HG03064 (cell line): Measurements from ENCODE around the gene SAA1.
A peak's percentile ranks its signal among the peaks of the same experiment; 100 is the strongest.
"Not testable (repeated sequence)": the region's sequence is repeated elsewhere in the genome, so short reads cannot be mapped to it uniquely, and the experiment has no call there.

Experiments used
- ATAC-seq: cut with Tn5 transposase; IDR thresholded peaks from one replicate; pipeline ENCODE4 v1.9.1; 2021; ENCODE audit warnings: low read depth; ENCODE audit not compliant: unreplicated experiment

The SAA1 gene

DNA sequence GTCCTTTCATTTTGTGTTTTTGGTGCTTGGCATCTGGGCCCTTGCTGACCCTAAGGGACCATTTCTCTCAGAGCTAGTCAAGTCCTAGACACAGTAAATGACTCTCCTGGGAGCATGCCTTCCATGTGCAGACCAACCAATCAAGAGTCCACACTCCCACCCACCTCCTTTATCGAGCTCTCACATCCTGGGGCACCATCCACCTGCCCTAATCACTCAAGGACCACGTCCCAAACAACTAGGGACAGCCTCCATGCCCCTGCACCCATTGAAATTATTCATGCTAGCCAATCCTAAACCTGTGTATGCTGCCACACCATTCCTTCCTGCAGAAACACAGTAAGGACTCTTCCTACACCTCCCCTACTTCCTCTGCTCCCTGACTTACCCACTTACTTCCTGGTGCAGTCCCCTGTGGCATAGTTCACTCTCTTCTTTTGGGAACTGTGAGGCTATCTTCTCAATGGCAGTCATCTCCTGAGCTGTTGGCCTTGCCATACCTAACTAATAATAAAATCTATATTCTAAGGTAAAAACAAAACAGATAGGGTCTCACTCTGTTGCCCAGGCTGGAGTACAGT is 11.2 kb upstream of the SAA1 start:
- no peak for ATAC-seq

DNA sequence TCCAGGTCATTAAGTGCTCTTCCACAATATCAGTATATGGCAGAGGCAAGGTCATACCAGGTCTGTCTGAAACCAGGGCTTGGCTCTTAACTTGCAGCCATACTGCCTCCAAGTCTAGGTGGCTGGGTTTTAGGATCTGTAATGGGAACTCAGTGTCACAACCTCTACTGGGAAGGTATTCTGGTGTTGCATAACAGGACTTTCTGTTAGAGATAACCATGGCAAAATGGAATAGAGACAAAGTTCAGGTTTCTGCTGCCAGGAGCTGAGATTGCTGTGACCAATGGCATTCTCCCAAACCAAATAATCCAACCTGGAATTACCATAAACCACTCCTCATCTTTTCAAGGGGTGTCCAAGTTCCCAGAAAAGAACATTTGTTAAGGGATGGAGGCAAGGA is 6.8 kb upstream of the SAA1 start:
- ATAC-seq = no peak

DNA sequence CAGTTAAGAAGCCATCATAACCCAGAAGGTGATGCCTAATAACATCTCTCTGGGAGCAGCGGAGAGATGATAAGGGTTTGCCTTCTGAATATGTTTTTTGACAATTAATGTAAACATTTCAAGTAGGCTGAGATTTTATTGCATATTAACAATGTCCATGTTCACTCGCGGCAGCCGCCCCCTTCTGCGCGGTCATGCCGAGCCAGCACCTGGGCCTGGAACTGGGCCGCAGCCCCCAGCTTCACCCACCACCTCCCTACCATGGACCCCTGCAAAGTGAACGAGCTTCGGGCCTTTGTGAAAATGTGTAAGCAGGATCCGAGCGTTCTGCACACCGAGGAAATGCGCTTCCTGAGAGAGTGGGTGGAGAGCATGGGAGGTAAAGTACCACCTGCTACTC is 4.3 kb upstream of the SAA1 start:
- ATAC-seq = no peak

DNA sequence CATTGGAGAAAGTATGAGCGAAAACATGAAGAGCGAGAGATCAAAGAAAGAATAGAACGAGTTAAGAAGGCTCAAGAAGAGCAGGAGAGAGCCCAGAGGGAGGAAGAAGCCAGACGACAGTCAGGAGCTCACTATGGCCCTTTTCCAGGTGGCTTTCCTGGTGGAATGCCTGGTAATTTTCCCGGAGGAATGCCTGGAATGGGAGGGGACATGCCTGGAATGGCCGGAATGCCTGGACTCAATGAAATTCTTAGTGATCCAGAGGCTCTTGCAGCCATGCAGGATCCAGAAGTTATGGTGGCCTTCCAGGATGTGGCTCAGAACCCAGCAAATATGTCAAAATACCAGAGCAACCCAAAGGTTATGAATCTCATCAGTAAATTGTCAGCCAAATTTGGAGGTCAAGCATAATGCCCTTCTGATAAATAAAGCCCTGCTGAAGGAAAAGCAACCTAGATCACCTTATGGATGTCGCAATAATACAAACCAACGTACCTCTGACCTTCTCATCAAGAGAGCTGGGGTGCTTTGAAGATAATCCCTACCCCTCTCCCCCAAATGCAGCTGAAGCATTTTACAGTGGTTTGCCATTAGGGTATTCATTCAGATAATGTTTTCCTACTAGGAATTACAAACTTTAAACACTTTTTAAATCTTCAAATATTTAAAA is 3.2 kb upstream of the SAA1 start:
- ATAC-seq = not testable (repeated sequence)

DNA sequence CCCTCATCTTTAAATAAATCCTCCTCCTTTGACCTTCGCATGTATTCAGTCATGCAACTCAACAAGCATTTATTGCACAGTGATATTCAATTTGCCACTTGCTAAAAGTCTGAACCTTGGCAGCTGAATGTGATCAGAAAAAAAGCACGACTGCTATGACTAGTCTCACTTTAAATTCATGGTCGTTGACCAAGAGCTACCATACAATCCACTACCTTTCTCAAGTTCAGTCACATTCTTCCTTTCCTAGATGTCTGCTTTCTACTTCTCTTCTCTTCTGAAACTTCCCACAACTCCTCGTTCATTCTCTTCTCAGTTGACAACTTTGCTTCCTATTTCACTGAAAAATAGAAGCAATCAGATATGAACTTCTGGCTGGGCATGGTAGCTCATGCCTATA is 2.0 kb upstream of the SAA1 start:
- no peak for ATAC-seq

DNA sequence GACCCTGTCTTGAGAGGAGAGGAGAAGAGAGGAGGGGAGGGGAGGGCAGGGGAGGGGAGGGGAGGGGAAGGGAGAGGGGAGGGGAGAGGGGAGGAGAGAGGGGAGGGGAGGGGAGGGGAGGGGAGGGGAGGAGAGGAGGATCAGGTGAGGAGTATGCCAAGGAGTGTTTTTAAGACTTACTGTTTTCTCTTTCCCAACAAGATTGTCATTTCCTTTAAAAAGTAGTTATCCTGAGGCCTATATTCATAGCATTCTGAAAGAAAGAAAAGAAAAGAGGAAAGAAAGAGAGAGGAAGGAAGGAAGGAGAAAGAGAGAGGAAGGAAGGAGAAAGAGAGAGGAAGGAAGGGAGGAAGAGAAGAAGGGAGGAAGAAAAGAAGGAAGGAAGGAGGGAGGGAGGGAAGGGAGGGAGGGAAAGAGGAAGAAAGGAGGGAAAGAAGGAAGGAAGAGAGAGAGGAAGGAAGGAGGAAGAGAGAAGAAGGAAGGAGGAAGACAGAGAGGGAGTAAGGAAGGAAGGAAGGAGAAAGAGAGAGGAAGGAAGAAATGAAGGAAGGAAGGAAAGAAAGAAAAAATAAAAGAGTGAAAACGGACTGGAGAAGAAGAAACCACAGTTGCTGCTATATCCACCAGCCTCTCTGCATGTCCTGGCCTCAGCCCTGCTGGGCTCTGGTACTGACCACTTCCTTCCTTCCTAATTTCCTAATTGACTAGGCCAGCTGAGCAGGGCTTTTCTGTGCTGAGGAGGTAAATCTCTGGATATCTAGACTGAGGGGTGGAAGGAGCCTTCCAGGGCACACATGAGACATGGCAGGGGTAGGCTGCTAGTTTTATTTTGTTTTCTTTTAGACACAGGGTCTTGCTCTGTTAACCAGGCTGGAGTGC is 1.1 kb upstream of the SAA1 start:
- no peak for ATAC-seq

DNA sequence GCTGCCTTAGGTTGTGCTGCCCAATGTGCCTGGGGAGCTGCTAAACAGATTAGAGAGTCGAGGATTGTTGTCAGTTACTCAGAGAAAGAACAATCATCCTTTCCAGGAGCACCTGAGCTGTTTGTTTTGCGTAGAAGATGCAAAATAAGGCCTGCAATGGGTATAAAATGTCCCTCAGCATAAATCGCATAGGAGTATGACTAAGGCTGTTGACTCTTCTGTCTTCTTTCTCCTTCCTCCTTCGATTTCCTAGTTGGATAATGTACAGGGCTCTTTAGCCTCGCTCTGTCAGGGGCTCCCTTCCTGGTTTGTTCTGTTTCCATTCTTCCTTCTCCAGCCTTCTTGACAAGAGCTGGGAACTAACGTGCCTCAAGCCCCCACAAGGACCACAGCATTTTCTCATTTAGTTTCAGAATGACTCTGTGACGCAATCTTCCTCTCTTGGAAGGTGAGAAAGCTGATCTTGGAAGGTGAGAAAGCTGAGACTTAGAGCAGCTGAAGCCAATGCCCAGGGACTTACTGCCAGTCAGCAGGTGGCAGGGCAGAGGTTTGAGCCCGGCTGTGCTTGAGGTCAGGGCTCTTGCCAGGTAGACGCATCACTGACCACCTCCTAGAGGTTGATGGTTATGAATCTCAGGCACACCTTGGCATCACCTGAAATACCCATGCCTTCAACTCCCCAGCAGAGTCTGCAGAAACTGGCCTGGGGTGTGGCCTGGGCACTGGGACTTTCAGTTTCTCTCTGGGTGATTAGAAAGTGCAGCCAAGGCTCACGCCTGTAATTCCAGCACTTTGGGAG is 1.5 kb downstream of the SAA1 start:
- ATAC-seq = peak; percentile 46

DNA sequence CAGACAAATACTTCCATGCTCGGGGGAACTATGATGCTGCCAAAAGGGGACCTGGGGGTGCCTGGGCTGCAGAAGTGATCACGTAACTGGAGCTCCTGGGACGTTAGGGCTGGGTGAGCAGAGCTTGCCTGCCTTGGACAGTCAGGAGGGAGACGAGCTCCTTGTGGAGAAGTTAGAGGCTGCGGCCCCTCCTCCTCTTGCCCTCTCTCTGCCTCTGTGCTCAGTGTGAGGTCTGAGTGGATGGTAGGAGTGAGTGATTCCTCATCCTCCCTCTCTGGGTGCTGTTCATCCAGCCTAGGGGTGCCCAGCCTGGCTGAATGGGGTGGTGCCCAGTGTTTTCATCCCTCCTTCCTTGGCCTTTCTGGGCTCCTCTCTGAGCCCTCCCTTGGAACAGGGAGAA is 3.2 kb downstream of the SAA1 start:
- ATAC-seq = not testable (repeated sequence)

DNA sequence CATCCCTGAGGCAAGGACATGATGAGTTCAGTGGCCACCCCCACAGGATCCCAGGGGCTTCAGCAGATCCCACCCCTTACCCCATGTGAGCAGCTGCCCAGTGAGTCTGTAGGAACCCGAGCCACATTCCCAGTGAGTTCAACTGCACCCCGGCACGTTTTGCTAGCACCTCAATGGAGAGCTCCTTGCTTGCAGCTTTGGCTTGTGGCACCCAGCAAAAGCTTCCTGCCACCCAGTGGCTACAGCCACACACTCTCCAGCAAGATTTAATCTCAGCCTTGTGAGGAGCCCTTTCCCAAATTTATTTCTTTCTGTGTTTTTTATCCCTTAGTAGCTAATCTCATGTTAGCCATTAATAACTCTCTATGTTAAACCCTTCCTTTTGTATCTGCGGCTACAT is 4.0 kb downstream of the SAA1 start:
- no peak for ATAC-seq

DNA sequence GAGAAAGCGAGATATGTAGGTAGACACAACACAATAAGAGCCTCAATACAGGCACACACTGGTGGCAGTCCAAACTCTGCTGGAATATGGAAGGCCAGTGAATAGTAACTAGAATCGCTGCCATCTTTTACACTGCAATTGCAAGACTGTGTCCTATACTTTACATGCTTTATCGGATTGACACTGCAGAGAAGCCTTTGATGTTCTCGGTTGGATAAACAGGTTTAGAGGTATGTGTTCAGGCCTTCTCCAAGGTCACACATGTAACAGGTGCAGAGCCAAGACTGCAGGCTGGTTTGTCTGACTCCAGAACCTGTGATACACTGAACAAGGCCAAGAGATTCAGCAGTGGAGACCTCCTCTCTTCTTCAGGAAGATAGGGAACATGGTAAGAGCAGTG is 5.1 kb downstream of the SAA1 start:
- no peak for ATAC-seq

DNA sequence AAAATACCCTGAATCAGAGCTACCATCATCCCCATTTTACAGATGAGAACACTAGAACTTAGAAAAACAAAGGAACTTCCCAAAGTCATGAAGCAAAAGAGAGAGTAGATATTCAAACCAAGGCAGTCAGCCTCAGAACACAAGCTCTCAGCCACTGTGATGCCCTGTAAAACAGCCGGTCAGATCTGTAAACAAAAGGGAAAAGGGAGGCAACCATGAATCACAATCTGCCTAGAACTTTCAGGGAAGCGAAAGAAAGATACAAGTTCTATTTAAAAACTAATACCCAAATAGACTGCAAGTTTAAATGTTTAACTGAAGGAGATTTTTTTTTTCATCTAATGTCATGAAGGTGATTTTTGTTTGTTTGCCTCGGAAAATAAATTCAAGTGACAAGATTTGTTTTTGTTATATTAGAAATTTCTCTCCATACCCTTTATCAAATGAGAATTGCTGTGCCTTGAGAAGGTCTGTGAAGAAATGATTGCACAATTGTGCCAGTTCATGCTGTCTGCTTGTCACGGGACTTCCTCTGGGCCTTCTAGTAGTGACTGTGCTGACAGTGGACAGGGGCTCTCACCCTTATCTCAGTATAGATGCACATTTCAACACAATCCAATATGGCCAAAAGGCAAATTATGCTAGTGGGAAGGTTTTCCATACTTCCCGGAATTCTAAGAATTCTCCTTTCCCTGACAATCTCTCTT is 11.7 kb downstream of the SAA1 start:
- ATAC-seq = no peak

DNA sequence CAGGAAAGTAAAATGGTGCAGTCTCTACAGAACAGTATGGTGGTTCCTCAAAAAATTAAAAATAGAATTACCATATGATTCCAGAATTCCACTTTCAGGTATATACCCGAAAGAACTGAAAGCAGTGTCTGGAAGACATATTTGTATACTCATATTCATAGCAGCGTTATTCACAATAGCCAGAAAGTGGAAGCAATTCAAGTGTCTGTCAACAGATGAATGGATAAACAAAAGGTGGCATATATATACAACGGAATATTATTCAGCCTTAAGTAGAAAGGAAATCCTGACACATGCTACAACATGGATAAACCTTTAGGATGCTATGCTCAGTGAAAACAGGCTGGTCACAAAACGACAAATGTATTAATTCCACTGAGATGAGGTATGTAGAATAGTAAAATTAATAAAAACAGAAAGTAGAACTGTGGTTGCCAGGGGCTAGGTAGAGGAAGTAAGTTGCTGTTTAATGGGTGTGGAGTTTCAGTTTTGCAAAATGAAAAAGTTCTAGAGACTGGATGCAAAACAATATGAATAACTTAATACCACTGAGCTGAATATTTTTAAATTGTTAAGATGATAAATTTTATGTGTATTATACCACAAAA is 14.5 kb downstream of the SAA1 start:
- peak; percentile 81 for ATAC-seq

DNA sequence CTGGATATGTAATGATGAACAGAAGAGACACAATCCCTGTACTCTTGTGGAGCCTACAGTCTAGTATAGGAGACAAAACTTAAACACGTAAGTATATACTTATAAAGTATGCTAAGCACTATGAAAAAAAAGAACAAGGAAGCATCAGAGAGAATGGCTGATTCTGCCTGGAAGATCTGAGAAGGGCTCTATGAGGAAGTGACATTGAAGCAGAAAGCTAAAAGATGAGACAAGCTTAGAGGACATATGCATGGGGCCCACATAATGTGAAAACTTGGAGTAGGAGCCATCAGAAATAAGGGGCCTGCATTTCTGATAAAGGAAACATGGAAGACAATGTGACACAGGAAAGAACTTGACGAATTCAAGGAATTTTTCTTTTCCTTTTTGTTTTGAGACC is 16.6 kb downstream of the SAA1 start:
- ATAC-seq = no peak

DNA sequence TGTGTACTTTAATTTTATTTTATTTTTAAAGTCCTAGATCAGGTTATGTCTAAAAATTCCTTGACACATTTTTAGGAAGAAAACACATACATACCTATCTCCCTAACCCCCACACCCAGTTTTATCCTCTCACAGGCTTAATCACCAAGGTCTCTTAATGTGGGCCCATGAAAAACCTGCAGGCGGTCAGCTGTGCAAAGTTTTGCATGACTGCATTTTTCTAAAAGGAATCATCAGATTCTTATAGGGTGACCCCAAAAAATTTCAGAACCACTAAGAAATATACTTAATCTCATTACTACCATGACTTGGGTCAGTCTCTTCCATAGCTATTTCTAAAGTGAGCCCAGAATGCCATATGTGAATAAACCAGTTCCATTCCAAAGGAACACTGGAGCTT is 19.8 kb downstream of the SAA1 start:
- ATAC-seq = no peak

DNA sequence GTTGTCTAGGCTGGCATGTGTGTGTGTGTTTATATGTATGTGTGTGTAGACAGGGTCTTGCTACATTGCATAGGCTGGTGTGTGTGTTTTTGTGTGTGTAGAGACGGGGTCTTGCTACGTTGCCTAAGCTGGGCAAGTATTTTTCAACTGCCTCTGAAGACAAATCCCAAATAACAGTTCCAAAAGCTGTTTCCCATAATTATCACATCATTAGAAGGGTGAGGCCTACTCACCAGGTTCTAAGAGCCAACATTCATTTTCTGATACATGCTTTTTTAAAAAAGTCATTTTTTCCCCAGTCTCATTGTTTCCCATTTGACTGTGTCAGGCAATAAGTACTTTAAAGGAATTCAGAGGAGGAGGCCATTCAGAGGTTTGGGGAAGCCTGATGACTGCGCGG is 22.8 kb downstream of the SAA1 start:
- no peak for ATAC-seq

DNA sequence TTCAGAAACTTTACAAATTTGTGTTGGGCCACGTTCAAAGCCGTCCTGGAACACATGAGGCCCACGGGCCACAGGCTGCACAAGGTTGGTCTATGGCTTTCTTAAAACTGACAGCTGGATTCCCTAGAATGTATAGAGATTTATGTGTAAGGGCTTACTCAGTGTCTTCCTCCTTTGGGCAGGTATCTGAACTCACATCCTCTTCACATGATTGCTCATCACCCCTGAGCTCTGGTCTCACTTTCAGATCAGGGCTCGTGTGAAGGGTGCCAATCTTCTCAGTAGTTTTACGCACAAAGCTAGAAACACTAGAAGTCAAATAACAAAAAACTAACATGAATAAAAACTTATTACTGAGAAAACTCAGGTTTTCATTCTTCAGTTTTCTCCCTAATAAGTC is 28.8 kb downstream of the SAA1 start:
- ATAC-seq = no peak

DNA sequence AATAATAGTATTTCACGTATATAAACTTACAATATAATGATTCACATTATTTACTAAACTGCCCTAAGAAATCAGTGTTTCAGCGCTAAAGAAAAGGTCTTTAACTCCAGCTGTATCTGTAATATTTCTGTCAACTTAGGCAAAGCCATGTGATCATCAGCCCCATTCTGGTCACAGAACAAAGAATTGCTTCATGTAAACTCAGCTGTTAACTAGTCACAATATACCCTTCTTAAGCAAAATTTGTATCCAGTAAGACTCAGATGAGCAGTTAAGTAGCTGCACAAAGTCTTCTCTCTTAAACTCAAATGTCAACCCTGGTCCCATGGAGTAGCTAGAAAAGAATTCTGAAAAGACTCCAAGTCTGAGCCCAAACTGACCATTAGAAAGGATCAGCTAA is 29.3 kb downstream of the SAA1 start:
- ATAC-seq = no peak

DNA sequence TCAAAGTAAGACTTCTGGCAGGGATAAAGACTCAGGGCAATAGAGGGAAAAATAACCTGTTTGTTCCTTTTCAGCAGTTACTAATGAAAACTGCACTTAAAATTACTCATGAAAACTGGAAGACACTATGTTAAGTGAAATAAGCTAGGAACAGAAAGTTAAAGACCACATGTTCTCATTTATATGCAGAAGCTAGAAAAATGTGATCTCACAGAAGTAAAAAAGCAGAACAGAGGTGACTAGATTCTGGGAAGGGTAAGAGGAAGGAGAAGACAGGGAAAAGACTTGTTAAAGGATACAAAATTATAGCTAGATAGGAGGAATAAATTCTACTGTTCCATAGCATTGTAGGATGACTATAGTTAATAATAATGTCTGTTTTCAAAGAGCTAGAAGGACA is 33.7 kb downstream of the SAA1 start:
- no peak for ATAC-seq

DNA sequence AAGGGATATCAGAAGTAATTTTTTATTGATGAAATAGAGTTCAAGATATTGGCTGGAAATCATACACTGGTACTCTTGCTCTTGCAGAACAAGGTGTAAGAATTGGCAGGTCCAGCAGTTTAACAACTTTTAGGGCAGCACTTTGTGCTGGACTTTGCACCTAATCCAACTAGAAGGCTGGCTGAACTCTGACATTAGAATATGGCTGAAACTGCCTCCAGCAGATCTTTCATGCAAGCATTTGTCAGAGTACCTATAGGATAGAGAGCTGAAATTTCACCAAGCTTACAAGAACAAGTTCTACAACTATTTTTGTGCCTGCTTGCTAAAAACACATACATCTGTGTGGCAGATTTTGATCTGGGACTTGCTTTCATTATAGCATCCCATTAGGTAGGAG is 38.7 kb downstream of the SAA1 start:
- no peak for ATAC-seq
